GM18873 (cell line): ENCODE data around the gene FBXL4.
A peak's percentile ranks its signal among the peaks of the same experiment; 100 is the strongest.

Source experiments
- ATAC-seq: cut with Tn5 transposase; IDR thresholded peaks from one replicate; pipeline ENCODE4 v1.9.1; 2021; ENCODE audit warnings: mild to moderate bottlenecking, moderate library complexity, moderate number of reproducible peaks; ENCODE audit not compliant: unreplicated experiment, low FRiP score

The FBXL4 gene

GRCh38 chr6:98894810-98895209 is 52.9 kb downstream of the FBXL4 start:
- no peak for ATAC-seq

GRCh38 chr6:98887650-98888049 is 60.1 kb downstream of the FBXL4 start:
- no peak for ATAC-seq

- ATAC-seq = no peak
Measured at GRCh38 chr6:98885330-98885729, 62.4 kb downstream of the FBXL4 start.

- ATAC-seq = peak; percentile 85
Measured at GRCh38 chr6:98880486-98880885, 67.3 kb downstream of the FBXL4 start.

- ATAC-seq = no peak
Measured at GRCh38 chr6:98877250-98877649, 70.5 kb downstream of the FBXL4 start.

GRCh38 chr6:98875375-98875774 is 72.4 kb downstream of the FBXL4 start:
- ATAC-seq = no peak

- ATAC-seq = no peak
Measured at GRCh38 chr6:98871821-98872220, 75.9 kb downstream of the FBXL4 start.

GRCh38 chr6:98871057-98871456 is 76.7 kb downstream of the FBXL4 start:
- no peak for ATAC-seq

- no peak for ATAC-seq
Measured at GRCh38 chr6:98864497-98864896, 83.2 kb downstream of the FBXL4 start.

- ATAC-seq = no peak
Measured at GRCh38 chr6:98848539-98849242, 99.1 kb downstream of the FBXL4 start.

- peak; percentile 49 for ATAC-seq
Measured at GRCh38 chr6:98847779-98848538, 99.8 kb downstream of the FBXL4 start.

GRCh38 chr6:98847416-98847778 is 100.3 kb downstream of the FBXL4 start:
- no peak for ATAC-seq

- ATAC-seq = no peak
Measured at GRCh38 chr6:98846021-98846380, 101.7 kb downstream of the FBXL4 start.

GRCh38 chr6:98845211-98846020 is 102.3 kb downstream of the FBXL4 start:
- ATAC-seq = peak; percentile 39

- ATAC-seq = no peak
Measured at GRCh38 chr6:98844244-98845210, 103.2 kb downstream of the FBXL4 start.

GRCh38 chr6:98843271-98844243 is 104.2 kb downstream of the FBXL4 start:
- ATAC-seq = no peak

- no peak for ATAC-seq
Measured at GRCh38 chr6:98842342-98843180, 105.2 kb downstream of the FBXL4 start.
